ENCODE measurements around the gene SPTB. TPM values are rescaled to one million over a fixed set of nuclear protein-coding genes. Genes with fewer than 3 reads are reported as not detected.

SPTB gene
- total RNA-seq, 1 experiment from 2014 or later, result 2.2 TPM

DNA sequence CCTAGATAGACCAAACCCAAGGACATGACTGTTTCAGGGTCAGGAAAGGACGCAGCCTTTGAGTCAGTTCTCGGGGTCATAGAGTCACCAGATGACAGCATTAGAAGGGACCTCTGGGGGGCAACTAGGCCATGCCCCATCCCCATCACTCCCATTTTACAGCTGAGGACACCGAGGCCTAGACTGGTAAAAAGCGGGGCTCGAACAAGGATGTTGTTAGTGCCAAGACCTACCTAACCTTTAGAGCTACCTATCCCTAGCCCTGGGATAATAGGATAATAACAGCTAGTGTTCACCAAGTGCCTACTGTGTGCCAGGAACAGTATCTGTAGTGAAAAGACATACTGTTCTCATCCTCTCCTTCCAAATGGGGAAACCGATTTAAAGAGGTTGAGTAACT, 126.8 kb downstream of the SPTB start:
- no peak for DNase-seq (ENCODE audit: low read depth)

- no peak for DNase-seq (ENCODE audit: low read depth)
Observed at GRCh38 chr14:64748995-64749714, 130.6 kb downstream of the SPTB start.

DNA sequence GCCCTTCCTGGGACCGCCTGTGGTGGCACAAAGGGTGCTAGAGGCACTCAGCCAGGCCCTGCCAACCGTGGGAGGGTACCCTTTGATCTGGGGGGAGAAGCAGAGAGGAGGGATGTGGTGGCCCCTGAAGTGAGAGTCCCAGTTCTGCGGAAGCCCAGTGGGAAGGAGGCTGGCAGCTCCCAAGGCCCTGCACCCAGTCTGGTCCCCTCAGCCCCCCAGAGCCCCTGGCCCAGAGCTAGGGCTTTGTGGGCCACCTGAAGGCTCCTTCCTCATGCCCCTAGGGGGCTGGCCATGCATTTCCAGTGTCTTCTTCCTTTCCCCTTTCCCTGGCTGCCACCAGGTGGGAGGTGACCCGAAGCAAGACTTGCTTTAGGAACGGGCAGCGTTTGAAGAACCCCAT, 131.2 kb downstream of the SPTB start:
- no peak for DNase-seq (ENCODE audit: low read depth)

GRCh38 chr14:64747327-64747726, 132.4 kb downstream of the SPTB start:
- DNase-seq (ENCODE audit: low read depth), result no peak

- no peak for DNase-seq (ENCODE audit: low read depth)
Observed at GRCh38 chr14:64746298-64747250, 133.1 kb downstream of the SPTB start.

DNA sequence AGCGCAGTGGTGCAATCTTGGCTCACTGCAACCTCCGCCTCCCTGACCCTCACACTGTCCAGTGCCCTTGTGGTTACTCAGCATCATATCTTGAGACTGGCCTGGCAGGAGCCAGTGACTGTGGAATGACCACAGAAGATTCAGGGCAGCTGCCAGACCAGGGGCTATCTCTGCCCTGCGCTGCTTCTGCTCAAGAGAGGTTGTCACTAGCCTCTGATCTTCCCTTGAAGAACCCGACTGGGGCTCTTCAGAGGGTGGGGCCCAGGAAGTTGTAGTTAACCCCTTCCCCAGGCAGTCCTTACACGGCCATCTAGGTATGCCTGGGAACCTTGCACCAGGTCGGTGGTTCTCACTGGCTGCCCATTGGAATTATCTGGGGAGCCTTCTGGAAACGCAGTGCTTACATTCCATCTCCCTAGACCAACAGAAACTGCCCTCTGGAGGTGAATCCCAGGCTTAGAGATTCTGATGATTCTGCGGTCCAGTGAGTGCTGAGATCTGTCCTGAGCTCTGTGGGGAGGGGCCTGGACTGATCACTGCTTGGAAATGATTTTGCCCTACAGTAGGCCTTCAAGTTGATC, 134.1 kb downstream of the SPTB start:
- no peak for DNase-seq (ENCODE audit: low read depth)

DNA sequence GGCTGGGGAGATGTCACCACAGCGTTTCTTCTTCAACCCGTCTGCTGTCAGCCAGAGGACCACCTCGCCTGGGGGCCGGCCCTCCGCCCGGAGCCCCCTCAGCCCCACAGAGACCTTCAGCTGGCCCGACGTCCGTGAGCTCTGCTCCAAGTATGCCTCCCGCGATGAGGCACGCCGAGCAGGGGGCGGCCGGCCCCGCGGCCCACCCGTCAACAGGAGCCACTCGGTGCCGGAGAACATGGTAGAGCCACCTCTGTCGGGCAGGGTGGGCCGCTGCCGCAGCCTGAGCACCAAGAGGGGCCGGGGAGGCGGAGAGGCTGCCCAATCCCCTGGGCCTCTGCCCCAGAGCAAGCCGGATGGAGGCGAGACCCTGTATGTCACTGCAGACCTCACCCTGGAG, 136.6 kb downstream of the SPTB start:
- no peak for DNase-seq (ENCODE audit: low read depth)

GRCh38 chr14:64741961-64742360, 137.7 kb downstream of the SPTB start:
- DNase-seq (ENCODE audit: low read depth), result no peak

- no peak for DNase-seq (ENCODE audit: low read depth)
Observed at GRCh38 chr14:64741200-64741599, 138.5 kb downstream of the SPTB start.

- no peak for DNase-seq (ENCODE audit: low read depth)
Observed at GRCh38 chr14:64738281-64738804, 141.4 kb downstream of the SPTB start.

- DNase-seq (ENCODE audit: low read depth), result no peak
Observed at GRCh38 chr14:64737391-64738280, 142.1 kb downstream of the SPTB start.

DNA sequence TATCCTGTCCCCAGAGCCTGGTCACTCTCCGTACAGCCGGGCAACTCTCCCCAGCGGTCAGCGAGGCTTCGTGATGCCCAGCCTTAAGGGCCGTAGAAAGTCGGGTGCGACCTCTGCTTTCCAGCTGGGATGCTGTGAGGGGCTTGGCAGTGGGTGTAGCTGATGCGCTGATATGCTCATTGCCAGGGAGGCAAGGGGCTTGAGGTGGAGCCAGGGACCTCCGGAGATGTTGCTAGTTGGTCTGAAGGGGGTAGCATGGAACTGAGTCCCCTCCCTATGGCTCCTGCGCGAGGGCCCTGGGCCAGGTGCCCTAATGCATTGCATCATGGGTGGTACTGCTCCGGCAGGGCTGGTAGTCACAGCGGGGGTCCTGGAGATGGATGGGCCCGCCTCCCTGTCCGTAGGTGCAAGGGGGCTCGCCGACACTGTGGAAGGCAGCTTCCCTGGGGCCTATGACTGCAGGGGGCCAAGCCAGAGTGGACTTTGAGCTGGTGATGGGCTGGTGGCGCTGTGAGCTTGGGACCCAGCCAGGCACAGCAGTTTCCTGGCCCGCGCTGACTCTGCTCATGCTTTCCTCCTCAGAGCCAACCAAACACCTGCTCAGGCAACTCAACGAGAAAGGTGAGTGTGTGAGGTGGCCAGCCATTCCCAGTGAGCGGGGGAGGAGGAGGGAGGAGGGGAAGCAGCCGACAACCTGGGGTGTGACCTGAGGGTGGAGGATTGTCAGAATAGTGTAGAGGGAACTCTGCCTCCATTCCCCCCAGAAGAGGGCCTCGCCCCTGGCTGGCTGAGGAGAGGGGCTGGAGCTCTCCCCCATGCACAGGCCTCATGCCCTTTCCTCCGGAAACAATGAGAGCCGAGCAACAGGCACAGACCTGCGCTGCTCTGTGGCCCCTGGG, 143.2 kb downstream of the SPTB start:
- DNase-seq (ENCODE audit: low read depth), result no peak

GRCh38 chr14:64734990-64735389, 144.7 kb downstream of the SPTB start:
- DNase-seq (ENCODE audit: low read depth), result no peak

DNA sequence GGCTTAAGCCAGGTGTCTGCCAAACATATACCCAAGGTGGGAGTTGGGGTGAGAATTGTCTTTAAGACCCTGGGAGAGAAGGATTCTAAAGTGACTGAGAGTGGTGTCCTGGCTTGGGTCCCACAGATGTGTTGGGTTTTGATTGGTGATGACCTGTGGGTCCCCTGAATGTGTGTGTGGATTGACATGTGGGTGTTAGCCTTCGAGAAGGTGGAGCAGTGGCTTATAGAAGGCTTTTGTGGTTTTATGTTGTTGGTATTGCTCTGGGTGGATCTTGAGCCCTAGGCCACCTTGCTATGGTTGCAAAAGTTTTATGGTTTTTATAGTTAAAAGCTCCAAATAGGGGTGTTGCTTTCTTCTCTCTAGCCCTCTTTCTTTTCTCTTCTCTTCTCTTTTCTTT, 145.8 kb downstream of the SPTB start:
- DNase-seq (ENCODE audit: low read depth), result no peak

DNA sequence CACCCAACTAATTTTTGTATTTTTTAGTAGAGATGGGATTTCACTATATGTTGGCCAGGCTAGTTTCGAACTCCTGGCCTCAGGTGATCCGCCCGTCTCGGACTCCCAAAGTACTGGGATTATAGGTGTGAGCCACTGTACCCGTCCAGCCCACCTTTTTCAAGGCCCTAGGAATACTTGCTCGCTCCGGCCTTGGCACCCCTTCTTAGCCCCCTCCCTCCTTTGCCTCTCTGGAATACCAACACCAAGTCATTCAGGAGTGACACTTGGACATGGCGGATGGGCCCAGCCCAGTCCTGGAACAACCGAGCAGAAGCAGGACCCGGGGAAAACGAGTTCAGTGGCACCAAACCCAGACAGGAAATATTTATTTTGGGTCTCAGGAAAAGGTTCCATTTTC, 146.4 kb downstream of the SPTB start:
- DNase-seq (ENCODE audit: low read depth), result no peak

DNA sequence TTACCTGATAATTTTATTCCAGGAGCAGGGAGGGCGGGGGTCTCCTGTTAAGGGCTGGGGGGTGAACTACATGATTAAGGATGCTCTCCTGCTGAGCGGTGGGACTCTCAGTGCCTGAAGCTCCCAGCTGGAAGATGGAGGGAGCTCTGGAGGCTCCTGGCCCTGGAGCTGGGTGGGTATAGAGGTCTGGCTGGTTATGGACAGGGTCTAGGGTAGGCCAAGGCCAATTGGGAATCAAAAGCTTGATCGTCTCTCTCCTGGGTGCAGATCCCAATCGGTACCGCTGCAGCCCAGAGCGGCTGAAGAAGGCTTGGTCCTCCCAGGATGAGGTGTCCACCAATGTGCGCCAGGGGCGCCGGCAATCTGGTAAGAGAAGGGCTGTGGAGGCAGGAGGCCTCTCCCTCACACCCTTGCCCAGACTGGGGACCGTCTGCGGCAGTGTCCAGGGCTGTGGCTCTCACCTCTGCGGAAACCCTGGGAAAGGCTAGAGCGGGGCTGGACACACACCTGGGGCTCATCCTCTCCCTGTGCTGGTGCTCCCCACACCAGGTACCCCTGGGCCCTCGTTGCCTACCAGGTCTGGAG, 147.1 kb downstream of the SPTB start:
- no peak for DNase-seq (ENCODE audit: low read depth)

GRCh38 chr14:64732066-64732465, 147.6 kb downstream of the SPTB start:
- DNase-seq (ENCODE audit: low read depth), result no peak

DNA sequence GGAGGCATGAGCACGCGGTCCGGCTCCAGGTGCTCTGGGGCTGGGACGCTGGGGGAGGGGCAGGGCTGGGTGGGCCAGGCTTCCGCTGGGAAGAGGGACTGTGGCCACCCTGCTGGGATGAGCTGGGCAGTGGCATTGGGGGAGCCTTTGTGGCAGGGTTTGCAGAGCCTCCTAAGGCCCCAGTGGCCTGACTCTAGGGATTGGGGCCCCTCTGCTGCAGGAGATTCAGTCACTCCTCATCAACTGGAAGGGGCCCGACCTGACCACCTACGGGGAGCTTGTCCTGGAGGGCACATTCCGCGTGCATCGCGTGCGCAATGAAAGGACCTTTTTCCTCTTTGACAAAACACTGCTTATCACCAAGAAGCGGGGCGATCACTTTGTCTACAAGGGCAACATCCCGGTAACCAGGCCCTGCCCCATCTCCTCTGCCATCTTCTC, 148.5 kb downstream of the SPTB start:
- DNase-seq (ENCODE audit: low read depth), result no peak

- DNase-seq (ENCODE audit: low read depth), result no peak
Observed at GRCh38 chr14:64730681-64731080, 149.0 kb downstream of the SPTB start.

DNA sequence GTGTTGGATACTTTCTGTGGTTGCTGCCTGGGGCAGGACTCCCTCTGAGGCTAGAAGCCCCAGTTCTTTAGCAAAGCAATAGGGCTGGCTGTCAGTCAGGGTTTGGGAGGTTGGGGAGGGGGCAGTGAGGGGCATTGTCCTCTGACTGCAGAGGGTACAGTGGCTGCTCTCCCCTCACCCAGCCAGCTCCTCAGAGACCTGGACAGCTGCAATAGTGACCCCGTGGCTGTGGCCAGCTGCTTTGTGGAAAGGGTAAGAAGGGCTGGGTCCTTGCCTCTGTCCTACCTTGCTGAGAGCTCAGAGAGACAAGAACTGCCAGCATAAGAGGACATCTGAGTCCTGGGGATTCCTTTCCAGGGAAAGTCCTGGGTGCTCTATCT, 149.7 kb downstream of the SPTB start:
- no peak for DNase-seq (ENCODE audit: low read depth)
